HG02870 (cell line): Measurements from ENCODE around the gene SYTL3.
"Not testable (repeated sequence)": the region's sequence is repeated elsewhere in the genome, so short reads cannot be mapped to it uniquely, and the experiment has no call there.

ENCODE experiments used
- ATAC-seq: cut with Tn5 transposase; IDR thresholded peaks from one replicate; pipeline ENCODE4 v1.9.1; 2021; ENCODE audit warnings: mild to moderate bottlenecking, moderate library complexity; ENCODE audit not compliant: unreplicated experiment

SYTL3 gene, protein sequence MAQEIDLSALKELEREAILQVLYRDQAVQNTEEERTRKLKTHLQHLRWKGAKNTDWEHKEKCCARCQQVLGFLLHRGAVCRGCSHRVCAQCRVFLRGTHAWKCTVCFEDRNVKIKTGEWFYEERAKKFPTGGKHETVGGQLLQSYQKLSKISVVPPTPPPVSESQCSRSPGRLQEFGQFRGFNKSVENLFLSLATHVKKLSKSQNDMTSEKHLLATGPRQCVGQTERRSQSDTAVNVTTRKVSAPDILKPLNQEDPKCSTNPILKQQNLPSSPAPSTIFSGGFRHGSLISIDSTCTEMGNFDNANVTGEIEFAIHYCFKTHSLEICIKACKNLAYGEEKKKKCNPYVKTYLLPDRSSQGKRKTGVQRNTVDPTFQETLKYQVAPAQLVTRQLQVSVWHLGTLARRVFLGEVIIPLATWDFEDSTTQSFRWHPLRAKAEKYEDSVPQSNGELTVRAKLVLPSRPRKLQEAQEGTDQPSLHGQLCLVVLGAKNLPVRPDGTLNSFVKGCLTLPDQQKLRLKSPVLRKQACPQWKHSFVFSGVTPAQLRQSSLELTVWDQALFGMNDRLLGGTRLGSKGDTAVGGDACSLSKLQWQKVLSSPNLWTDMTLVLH

DNA sequence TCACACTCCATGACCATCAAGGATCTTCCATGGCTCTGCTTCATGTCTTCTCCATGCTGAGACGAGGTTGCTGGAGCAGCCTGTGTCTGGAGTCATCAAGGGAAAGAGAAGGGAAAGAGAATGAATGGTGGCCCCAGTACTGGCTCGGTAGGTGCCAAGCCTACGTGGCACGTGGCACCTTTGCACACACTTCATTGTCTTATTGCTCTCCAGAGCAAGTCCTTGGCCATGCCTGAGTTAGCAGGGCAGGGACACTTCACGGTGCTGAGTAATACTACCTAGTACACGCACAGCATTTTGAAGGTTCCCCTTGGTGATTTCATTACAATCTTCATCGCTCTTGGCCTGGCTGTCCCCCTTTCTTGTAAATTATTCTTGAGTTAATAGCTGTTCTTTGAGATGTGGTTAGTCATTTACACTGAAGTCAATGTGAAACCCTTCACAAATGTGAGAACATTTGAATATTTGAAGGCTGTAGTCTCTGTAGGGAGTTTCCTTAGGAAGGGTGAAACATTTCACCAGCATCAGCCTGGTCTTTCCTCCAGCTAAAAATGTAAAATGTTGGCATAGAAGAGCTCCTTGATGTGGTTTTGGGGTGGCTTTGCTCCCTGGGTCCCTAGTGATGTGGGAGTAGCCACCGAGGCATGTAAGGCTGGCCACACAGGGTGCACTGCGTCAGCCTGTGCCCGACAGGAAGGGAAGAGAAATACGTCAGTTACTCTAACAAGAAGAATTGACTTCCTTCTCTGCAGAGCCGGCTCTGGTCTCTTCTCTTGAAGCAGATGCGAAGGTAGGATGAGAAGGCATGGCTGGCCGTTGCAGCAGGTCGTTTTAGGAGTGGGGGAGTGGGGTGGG lies at the start of gene SYTL3:
Gene SYTL3, plus strand, starts transcription at position 766 of the 855 bp plus-strand sequence. CDS start 13,215 bp downstream, outside the sequence.
- peak; percentile 41 for ATAC-seq

DNA sequence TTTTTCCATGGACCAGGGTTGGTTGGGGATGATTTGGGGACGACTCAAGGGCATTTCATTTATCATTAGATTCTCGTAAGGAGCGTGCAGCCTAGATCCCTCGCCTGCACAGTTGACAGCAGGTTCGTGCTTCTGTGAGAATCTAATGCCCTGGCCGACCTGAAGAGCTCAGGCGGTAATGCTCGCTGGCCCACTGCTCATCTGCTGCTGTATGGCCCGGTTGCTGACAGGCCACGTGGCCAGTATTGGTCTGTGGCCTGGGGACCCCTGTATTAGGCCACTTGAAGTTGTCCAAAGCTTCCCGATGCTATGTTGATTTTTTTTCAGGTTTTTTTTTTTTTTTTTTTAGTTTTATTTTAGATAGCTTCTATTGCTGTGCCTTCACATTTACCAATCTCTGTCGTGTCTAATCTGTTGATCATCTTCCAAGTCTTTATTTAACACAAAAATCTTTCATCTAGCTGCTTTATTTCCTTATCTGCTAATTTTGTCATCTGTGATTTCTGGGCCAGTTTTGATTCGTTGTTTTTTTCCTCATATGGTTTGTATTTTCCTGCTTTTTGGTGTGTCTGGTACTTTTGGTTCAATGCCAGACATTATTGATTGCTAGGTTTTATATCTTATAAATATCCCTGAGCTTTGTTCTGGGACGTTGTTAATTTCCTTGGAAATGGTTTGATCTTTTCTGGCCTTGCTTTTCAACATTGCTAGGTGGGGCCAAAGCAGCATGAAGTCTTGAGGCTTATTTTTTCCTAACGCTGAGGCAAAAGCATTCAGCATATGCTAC lies 46.4 kb upstream of the SYTL3 start:
- ATAC-seq: no peak

DNA sequence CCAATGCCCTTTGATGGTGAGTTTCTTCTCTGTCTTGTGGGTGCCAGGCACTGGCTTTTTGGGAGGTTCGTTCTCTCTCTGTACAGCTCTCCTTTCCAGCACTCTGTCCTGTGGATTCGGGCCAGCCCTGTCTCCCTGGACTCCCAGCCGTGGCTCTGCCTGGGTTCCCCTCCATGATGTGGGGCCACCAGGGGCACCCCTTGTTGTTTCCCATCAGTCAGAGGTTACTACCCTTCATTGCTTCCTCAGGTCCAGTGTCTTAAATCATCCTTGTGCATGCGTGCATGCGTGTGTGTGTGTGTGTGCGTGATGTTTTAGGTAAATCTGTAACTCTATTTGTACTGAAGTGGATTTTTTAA lies 45.8 kb upstream of the SYTL3 start:
- no peak for ATAC-seq

DNA sequence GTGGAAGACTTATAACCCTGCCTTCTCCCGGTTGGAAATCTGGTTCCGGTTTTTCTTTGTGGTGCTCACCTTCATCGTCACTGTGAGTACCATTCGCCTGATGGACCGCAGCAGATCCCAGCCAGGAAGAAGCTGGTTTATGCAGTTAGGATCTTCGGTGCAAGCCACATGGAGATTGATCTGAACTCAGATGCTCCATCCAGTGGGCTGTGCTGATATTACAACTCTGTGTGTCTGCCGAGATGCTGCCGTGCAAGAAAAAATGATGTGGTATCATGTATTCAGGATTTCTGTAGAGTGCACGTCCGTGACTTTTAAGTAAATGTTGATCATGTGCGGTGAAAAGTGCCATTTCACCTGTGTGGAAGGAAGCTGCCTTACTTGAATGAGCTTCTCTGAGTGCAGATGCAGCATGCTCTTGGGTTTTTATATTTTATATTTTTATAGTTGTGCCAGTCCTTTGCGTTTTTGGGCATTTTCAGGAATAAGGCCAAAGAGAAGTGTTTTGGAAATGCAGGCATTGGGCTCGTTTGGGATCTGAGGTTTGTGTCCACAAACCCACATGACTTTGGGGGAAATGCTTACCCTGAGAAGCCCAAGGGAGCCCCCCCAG lies 44.5 kb upstream of the SYTL3 start:
- ATAC-seq: no peak

DNA sequence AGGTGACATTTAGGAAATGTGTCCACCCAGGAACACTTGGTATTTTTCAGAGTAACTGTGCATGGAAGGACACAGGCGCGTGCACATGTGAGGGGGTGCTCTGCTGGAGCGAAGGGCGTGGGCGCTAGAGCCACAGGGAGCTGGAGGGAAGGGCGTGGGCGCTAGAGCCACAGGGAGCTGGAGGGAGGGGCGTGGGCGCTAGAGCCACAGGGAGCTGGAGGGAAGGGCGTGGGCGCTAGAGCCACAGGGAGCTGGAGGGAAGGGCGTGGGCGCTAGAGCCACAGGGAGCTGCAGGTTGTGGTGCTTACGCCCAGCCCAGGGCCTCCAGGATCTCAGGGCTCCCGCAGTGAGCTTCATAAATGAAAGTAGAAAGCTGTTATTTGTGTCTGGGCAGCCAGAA lies 43.8 kb upstream of the SYTL3 start:
- not testable (repeated sequence) for ATAC-seq

DNA sequence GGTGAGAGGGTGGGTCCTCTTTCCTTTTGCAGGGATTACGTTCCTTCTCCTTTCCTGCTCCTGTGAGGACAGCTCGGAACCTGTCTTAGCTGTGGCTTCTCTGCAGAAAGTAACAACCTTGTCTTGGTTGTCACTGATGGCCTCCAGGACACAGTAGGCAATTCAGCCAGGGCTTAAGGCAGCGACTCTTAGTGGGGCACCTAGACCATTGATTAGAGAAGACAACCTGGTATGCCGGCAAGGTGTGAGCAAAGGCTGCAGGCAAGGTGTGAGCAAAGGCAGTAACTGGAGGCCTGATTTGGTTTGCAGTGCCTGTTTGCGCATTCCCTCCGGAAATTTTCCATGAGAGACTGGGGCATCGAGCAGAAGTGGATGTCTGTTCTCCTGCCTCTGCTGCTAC lies 42.9 kb upstream of the SYTL3 start:
- ATAC-seq: no peak

DNA sequence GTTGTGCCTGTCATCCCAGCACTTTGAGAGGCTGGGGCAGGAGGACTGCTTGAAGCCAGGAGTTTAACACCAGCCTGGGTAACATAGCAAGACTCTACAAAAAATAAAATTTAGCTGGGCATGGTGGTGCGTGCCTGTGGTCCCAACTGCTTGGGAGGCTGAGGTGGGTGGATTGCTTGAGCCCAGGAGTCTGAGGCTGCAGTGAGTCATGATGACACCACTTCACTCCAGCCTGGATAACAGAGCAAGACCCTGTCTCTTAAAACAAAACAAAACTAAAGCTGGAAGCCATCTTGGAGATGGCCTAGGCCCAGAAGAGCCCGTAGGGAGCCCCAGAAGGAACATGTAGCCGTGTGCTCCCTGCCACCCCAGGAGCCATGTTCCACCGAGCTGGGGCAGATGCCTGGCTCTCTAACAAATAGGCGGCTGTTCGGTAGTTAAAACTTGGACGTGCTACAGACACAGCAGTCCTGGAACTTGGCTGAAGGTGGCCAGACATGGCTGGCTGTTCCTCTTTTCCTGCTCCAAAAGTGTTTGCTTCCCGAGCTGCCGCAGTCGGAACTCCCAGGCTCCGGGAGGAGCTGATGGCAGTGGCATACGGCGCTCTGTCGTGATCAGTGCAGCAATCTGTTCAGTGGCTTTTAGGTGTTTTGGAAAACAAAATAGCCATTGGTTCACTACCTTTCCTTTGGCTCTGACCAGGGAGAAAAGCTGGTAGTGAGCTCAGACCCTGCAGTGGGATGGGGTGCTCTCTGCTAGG lies 42.3 kb upstream of the SYTL3 start:
- ATAC-seq: no peak

DNA sequence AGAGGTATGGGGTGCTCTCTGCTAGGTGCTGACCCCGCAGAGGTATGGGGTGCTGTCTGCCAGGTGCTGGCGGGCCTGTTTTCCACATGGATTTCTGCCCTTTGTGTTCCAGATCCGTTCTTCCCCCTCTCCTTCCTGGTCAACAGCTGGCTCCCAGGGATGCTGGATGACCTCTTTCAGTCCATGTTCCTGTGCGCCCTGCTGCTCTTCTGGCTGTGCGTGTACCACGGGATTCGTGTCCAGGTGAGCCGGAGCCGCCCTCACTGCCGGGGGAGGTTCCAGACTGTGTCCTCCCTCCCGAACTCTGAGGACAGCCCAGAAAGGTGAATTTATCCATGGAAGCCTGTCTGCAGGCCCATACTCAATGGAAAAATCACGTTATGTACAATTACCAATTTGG lies 41.6 kb upstream of the SYTL3 start:
- no peak for ATAC-seq

DNA sequence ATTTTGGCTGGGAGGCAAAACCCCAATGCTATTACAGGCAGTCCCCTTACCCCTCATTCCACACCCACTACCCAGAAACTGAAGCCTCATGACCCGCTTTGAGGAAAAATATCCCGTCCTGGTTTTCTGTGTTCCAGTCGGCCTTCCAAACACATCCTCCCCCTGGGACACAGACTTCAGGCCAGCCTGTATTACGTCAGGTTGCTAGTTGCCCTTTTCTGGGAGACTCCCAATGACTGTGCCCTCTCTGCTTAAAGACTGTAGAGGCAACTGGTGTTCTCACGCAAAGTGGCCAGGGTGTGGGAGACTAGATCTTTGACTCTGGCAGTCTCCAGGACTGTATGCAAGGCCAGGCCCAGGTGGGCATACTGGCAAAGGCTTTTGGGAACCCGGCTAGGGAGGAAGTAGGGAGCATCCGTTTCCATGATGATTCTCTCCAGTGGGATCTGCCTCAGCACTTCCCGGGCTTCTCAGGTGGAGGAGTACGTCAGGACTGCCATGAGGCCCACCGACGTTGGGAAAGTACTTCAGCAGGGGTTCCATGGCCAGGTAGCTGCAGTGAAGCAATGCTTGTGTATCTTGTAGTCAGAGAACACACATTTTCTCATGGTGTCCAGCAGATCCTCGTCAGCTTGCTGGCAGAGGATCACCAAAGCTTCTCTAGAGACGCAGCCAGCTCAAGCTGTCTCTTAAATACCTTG lies 40.2 kb upstream of the SYTL3 start:
- no peak for ATAC-seq

DNA sequence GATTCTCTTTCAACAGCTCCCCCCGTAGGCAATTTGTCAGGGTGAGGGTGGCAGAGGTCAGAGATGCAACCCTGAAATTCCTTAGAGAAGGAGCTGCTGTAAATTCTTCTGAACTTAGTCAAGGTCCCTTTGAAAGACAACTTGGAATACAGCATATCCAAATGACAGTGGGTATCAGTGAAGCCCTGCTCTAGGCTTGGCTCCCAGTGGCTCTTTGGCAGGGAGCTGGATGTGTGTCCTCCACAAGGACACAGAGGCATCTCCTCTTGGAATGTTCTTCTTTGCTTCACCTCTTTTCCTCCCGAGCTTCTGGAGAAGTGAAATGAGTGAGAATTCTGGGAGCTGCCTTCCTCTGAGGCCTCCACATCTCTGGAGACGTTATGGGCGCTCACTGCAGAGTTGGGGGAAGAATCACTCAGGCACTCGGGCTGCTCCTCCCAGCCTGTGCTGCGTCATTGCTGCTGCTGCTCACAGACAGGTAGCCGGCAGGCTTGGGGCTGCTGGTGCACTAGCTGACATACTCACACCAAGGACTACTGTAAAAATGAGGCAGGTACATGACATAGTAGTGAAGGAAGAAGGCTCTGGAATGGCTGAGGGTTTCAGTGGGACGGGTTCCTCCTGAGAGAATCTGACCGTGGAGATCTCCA lies 39.4 kb upstream of the SYTL3 start:
- ATAC-seq: no peak

DNA sequence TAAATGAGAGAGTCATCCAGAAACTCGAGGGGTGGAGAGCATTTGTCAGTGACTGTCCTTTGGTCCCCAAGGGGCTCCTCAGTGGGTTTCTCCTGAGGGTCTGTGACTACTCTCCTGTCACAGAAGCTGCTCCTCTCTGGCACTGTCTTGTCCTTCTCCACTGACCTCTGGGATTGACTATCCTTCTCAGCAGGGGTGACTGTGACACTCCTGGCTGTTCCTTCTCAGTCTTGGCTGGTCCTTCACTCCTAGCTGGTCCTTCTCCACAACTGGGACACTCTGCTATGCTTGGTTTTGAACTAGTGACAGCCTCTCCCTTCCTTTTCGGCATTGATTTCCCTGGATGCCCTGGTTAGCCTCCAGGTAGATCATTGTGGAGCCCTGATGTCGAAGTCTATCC lies 38.8 kb upstream of the SYTL3 start:
- ATAC-seq: no peak

DNA sequence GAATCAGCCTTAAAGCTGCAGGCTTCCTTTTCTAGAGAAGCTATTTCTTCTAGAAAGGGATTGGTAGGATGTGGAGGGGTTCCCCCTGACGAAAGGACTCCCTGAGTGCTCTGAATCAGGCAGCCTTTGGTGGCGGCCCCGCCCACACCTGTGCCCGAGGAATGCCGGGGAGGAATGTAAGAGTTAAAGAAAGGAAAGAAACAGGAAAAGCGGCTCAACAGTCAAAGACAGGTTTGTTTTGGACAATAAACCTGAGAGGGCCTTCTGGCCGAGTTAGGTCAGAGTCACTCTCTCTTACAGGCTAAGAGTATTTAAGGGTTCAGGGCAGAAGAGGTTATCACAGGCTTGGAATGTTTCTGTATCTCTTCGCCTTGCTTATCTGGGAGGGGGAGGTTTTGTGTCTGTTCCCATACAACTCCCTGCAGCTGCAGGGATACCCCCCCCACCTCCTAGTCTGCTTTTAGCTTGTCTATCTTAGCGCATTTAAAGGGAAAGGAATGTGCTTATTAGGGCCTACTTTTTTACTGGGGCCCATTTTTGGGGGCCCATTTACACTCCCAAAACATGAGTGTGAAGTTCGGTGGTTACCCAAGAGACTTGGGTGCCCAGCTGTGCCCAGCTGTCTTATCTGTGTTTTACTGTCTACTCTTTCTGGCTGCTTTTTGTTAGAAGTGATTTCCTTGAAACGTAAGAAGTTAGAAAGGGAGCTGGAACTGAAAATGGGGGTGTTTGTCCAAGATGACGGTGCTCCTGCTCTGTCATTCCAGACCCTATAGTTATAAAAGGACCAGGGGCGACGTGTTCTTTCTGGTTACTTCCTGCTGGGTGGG lies 38.1 kb upstream of the SYTL3 start:
- no peak for ATAC-seq

DNA sequence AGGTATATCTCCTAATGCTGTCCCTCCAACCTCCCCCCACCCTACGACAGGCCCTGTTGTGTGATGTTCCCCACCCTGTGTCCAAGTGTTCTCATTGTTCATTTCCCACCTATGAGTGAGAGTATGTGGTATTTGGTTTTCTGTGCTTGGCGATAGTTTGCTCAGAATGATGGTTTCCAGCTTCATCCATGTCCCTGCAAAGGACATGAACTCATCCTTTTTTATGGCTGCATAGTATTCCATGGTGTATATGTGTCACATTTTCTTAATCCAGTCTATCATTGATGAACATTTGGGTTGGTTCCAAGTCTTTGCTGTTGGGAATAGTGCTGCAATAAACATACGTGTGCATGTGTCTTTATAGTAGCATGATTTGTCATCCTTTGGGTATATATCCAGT lies 35.2 kb upstream of the SYTL3 start:
- not testable (repeated sequence) for ATAC-seq

DNA sequence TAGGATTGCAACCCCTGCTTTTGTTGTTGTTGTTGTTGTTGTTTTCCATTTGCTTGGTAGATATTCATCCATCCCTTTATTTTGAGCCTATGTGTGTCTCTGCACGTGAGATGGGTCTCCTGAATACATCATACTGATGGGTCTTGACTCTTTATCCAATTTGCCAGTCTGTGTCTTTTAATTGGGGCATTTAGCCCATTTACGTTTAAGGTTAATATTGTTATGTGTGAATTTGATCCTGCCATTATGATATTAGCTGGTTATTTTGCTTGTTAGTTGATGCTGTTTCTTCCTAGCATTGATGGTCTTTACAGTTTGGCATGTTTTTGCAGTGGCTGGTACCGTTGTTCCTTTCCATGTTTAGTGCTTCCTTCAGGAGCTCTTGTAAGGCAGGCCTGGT lies 31.6 kb upstream of the SYTL3 start:
- ATAC-seq: not testable (repeated sequence)

DNA sequence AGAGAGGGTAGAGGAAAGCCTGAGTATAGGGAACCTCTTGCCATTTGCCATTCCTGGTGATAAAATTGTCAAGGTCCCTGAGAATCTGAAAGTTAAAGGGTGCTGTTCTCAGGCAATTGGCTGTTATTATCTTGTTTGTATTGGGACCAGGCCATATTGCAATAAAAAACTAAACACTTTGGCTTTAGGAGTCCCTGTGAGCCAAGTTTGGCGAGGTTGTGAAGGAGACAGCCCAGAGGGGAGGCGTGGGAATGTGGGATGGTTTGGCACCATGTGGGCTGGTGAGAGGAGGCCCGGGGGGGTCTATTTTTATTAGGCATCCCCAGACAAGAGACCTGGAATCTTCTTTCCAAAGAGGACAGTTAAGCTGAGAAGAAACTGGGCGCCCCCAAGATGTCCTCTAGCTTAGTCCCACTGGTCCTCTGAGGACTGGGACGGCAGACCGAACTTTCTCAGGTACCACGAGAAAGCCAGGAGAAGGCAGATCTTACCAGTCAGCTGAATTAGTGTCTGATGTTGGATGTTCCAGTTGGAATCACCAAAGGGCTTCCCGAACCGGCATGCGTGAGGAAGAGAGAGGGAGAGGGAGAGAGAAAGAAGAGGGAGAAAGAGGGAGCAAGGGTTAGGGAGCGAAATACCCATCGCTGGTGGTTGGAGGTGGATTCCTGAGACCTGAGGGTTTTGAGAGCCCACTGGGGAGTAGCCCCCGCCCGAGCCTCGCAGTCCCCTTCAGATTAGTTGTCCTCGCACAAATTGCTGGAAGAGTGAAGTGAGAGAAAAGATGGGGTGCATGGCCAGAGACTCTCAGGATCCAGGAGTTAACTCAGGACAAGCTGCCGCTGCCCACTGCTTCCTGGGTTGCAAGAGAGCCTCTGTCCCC lies 29.7 kb upstream of the SYTL3 start:
- ATAC-seq: no peak

DNA sequence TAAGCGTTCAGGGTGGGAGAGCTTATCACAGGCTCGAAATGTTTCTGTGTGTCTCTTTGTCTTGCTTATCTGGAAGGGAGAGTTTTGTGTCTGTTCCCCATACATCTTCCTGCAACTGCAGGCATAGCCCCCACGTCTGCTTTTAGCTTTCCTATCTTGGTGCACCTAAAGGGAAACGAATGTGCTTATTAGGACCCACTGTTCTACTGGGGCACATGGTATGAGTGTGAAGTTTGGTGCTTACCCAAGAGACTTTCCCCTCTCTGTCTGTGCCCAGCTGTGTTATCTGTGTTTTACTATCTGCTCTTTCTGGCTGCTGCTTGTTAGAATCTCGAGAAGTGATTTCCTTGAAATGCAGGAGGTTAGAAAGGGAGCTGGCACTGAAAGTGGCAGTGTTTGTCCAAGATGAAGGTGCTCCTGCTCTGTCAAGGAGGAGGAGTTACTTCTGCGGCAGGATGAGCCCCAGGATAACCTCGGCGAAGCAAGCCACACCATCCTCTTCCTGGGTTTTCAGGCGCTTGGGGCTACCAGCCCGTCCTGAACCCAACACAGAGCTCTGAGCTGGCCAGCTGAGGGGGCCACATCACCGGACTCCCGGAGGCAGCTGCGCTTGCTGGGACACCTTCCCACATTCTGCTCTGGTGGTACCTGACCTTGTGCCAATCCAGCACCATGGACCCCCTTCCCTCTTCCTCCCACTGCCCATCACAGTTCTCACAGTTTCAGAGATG lies 28.7 kb upstream of the SYTL3 start:
- ATAC-seq: no peak
